Fibroblast of lung (primary cell): ENCODE results near the gene PALM.

Source experiments
- EZH2 ChIP-seq: IDR thresholded peaks from 2 replicates; pipeline ENCODE4 v1.5.1; 2012; ENCODE audit warnings: low read length, control low read depth, mild to moderate bottlenecking; ENCODE audit errors: missing control alignments
- TF ChIP-seq, protein P1 (sequence below), 2 donors: IDR thresholded peaks in 1 of 2; conservative IDR thresholded peaks in 1 of 2; 1 replicate in 1 of 2; 2 replicates in 1 of 2; pipeline ENCODE4 v1.5.1; 2011 to 2012; ENCODE audit warnings: low read length in 2 of 2, control low read depth in 1 of 2, inconsistent platforms in 1 of 2, low read depth in 1 of 2, mild to moderate bottlenecking in 1 of 2

DNA sequence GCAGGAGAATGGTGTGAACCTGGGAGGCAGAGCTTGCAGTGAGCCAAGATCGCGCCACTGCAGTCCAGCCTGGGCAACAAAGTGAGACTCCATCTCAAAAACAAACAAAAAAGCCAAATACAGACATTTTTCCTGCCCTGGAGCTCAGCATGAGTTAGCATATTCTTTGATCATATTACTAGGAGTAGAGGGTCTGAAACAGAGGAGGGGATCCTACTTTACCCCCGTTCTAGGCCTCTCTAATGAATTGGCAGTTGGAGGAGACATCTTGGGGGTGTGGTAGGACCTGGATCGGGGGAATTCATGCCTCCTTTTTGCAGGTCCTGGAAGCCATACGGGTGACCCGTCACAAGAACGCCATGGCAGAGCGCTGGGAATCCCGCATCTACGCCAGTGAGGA, 54.4 kb downstream of the PALM start:
- TF ChIP-seq, protein P1, sequence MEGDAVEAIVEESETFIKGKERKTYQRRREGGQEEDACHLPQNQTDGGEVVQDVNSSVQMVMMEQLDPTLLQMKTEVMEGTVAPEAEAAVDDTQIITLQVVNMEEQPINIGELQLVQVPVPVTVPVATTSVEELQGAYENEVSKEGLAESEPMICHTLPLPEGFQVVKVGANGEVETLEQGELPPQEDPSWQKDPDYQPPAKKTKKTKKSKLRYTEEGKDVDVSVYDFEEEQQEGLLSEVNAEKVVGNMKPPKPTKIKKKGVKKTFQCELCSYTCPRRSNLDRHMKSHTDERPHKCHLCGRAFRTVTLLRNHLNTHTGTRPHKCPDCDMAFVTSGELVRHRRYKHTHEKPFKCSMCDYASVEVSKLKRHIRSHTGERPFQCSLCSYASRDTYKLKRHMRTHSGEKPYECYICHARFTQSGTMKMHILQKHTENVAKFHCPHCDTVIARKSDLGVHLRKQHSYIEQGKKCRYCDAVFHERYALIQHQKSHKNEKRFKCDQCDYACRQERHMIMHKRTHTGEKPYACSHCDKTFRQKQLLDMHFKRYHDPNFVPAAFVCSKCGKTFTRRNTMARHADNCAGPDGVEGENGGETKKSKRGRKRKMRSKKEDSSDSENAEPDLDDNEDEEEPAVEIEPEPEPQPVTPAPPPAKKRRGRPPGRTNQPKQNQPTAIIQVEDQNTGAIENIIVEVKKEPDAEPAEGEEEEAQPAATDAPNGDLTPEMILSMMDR (conservative IDR thresholded peaks at IDR 0.05 in 1 of 2, IDR thresholded peaks at IDR 0.05 in 1 of 2; ENCODE audit: low read depth in 1 of 2, low read length in 2 of 2), result no peak
- TF ChIP-seq EZH2, result no peak
